B cell (primary cell): ENCODE measurements around the gene IL36G.

ENCODE experiments used
- EZH2 ChIP-seq: IDR thresholded peaks from 2 replicates; pipeline ENCODE4 v1.6.1; 2012; ENCODE audit warnings: borderline replicate concordance, low read depth, mild to moderate bottlenecking, moderate library complexity, low read length; ENCODE audit not compliant: insufficient read depth, poor library complexity, severe bottlenecking
- TF ChIP-seq, protein P1 (sequence below): fragments of 200-600 bp; IDR thresholded peaks from one replicate; pipeline ENCODE4 v1.8.0; 2022; ENCODE audit warnings: antibody characterized with exemption, mild to moderate bottlenecking

DNA sequence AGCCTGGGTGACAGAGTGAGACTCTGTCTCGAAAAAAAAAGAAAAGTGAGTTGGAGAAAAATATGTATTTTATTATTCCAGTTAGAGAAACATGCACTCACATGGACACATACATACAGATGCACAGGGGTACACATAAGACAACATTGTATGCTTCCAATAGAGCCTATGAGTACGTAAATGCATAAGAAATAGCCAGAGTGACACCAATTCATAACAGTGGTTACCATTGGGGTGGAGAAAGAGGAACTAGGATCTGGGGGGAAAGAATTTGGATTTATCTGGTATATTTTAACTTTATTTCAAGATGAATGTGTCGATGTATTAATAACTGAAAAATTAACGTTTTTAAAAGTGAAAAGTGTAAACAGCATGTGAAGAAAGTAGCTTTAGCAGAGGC, 43.5 kb downstream of the IL36G start:
- TF ChIP-seq, protein P1, sequence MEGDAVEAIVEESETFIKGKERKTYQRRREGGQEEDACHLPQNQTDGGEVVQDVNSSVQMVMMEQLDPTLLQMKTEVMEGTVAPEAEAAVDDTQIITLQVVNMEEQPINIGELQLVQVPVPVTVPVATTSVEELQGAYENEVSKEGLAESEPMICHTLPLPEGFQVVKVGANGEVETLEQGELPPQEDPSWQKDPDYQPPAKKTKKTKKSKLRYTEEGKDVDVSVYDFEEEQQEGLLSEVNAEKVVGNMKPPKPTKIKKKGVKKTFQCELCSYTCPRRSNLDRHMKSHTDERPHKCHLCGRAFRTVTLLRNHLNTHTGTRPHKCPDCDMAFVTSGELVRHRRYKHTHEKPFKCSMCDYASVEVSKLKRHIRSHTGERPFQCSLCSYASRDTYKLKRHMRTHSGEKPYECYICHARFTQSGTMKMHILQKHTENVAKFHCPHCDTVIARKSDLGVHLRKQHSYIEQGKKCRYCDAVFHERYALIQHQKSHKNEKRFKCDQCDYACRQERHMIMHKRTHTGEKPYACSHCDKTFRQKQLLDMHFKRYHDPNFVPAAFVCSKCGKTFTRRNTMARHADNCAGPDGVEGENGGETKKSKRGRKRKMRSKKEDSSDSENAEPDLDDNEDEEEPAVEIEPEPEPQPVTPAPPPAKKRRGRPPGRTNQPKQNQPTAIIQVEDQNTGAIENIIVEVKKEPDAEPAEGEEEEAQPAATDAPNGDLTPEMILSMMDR, result no peak
- TF ChIP-seq EZH2, result no peak
